ENCODE measurements around the gene PROK1.

PROK1 gene

DNA sequence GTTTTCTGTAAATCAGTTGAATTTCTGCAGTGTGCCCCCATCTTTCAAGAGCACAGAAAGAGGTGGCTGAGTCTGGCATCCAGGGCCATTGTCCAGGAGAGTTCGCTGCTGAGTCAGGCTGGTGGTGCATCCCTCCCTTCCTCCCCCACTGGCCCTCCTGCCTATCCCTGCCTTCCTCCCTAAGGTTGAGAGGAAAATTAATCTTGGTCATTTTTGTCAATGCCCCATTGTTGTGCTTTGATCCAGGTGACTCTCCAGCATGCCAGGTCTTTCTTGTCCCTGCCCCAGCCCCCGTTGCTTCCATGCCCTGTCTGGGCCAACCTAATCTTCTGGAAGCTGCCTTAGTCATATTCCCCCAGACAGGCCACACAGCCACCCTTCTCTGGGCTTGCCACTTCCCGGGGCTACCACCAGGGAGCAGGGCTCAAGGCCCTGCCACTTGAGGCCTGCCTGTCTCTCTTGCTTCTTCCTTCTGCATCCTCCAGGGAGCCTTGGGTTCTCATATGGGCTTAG is 26.6 kb downstream of the PROK1 start:
- no peaks in the 10 kb centered on the region for H3K27me3 ChIP-seq (replicated peaks; ENCODE audit: control insufficient read depth, insufficient read depth, low read length)
- H3K36me3 ChIP-seq (ENCODE audit: control insufficient read depth, insufficient read depth, low read length) = no peaks in the 10 kb centered on the region
- no peak for DNase-seq (ENCODE audit: extremely low read depth, insufficient read length)
- H3K4me3 ChIP-seq (replicated peaks; ENCODE audit: low read depth, low read length) = no peak overlapping the region
- TF ChIP-seq, protein P1, sequence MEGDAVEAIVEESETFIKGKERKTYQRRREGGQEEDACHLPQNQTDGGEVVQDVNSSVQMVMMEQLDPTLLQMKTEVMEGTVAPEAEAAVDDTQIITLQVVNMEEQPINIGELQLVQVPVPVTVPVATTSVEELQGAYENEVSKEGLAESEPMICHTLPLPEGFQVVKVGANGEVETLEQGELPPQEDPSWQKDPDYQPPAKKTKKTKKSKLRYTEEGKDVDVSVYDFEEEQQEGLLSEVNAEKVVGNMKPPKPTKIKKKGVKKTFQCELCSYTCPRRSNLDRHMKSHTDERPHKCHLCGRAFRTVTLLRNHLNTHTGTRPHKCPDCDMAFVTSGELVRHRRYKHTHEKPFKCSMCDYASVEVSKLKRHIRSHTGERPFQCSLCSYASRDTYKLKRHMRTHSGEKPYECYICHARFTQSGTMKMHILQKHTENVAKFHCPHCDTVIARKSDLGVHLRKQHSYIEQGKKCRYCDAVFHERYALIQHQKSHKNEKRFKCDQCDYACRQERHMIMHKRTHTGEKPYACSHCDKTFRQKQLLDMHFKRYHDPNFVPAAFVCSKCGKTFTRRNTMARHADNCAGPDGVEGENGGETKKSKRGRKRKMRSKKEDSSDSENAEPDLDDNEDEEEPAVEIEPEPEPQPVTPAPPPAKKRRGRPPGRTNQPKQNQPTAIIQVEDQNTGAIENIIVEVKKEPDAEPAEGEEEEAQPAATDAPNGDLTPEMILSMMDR (IDR thresholded peaks at IDR 0.05; ENCODE audit: insufficient read depth, low read length, poor library complexity, severe bottlenecking) = peak; percentile 34

DNA sequence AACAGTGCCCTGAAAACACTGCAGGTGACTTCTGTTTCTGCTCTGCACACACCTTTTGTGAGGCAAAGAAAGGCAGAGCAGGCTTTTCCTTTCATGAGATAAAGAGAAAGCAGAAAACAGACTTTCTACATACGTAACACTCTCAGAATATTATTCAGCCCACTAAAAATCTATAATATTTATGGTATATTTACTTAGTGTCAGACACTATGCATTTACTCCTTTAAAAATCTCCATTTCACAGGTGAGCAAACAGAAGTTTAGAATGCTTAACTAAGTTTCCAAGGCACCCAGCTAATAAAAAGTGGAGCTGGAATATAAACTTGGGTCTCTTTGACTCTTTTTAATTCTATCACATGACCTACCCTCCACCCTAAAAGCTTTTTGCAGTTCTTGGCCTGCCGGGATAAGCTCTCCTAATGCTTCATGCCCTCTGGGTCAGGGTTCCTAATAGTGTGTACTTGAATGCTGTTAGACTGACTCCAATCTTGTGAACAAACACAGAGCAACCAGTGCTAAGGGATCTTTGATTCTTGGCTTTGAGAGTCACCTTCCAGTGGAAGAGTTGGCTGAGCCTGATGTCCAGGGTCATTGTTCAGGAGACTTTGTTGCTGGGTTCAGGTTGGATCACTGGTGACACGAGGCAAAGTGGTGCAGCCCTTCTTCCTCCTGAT is 27.2 kb downstream of the PROK1 start:
- TF ChIP-seq, protein P1 (IDR thresholded peaks at IDR 0.05; ENCODE audit: insufficient read depth, low read length, poor library complexity, severe bottlenecking) = no peak
- no peak overlapping the region for H3K4me3 ChIP-seq (replicated peaks; ENCODE audit: low read depth, low read length)

GRCh38 chr1:110478886-110479285 is 27.9 kb downstream of the PROK1 start:
- Histone ChIP-seq H3K36me3 (ENCODE audit: control insufficient read depth, insufficient read depth, low read length) (no peaks in the 10 kb centered on the region), H3K27me3 (replicated peaks; ENCODE audit: control insufficient read depth, insufficient read depth, low read length) (no peaks in the 10 kb centered on the region), H3K4me3 (replicated peaks; ENCODE audit: low read depth, low read length) (no peak overlapping the region)
- TF ChIP-seq, protein P1 (IDR thresholded peaks at IDR 0.05; ENCODE audit: insufficient read depth, low read length, poor library complexity, severe bottlenecking) = no peak
- no peak for DNase-seq (ENCODE audit: extremely low read depth, insufficient read length)

More for the DNA sequence above, 27.2 kb downstream of the PROK1 start:
- no peaks in the 10 kb centered on the region for H3K27me3 ChIP-seq (replicated peaks; ENCODE audit: control insufficient read depth, insufficient read depth, low read length)
- no peak for DNase-seq (ENCODE audit: extremely low read depth, insufficient read length)
- no peaks in the 10 kb centered on the region for H3K36me3 ChIP-seq (ENCODE audit: control insufficient read depth, insufficient read depth, low read length)

DNA sequence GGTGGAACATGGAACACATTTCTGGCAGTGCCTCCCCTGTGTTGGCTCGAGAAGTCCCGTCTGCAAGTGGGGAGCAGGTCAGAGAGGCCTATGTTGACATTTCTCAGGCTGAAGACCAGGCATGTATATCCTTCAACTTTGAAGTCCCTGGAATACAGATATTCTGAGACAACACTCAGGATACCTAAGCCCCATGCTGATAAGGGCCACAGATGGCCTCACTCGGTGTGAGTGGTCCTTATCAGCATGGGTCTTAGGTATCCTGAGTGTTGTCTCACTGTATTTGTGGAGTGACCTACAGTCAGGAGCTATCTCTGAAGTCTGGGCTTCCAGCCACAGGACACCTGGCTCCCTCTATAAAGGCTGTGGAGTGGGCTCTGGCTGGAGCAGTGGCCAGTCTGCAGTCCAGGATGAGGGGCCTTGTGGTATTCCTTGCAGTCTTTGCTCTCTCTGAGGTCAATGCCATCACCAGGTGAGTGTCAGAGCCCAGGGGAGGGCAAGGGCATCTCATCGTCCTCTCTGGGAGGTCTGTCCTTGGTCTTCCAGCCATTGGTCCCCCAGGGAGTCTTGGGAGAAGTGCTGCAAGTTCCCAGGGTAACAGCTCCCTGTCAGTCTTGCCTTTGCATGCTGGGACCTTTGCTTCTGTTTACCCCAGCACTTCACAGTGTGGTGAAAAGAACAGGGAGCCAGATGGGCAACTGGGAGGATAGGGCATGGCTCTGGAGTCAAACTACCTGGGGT is 29.6 kb downstream of the PROK1 start:
- H3K36me3 ChIP-seq (ENCODE audit: control insufficient read depth, insufficient read depth, low read length) = no peaks in the 10 kb centered on the region
- H3K4me3 ChIP-seq (replicated peaks; ENCODE audit: low read depth, low read length) = no peak overlapping the region
- no peak for DNase-seq (ENCODE audit: extremely low read depth, insufficient read length)
- 0 out of 2 replicates have a peak, but pooled peaks cover 1% of the 10 kb centered on the region for H3K27me3 ChIP-seq (replicated peaks; ENCODE audit: control insufficient read depth, insufficient read depth, low read length)
- TF ChIP-seq, protein P1 (IDR thresholded peaks at IDR 0.05; ENCODE audit: insufficient read depth, low read length, poor library complexity, severe bottlenecking) = no peak

DNA sequence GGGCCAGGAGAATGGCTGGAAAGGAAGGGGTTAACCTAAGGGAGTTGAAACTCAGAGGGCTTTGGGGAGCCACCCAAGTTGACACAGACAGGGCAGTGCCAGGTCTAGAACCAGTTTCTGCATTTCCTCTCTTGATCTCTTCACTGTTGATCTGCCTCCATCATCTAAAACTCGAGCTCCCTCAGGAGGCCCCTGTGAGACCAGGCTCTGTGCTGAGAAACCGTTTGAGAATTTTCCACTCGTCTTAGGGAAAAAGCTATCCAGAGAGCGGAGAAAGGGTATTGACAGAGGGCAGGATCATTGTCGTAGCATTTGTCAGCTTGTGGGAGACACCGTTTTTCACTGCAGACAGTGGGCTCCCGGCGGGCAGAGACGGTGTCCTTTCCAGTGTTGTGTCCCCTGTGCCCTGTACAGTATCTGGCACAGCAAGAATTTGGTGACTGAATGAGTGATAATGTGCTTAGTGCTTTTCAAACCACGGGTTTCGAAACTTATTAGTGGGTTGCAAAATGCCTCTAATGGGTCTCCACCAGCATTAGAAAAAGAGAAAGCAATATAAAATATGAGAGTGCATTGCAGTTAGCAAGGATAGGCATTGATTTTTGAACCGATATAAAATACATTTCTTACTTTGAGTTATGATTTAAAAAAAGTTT is 31.1 kb downstream of the PROK1 start:
- Histone ChIP-seq H3K4me3 (replicated peaks; ENCODE audit: low read depth, low read length) (no peak overlapping the region), H3K27me3 (replicated peaks; ENCODE audit: control insufficient read depth, insufficient read depth, low read length) (0 out of 2 replicates have a peak, but pooled peaks cover 1% of the 10 kb centered on the region), H3K36me3 (ENCODE audit: control insufficient read depth, insufficient read depth, low read length) (no peaks in the 10 kb centered on the region)
- DNase-seq (ENCODE audit: extremely low read depth, insufficient read length) = no peak
- TF ChIP-seq, protein P1 (IDR thresholded peaks at IDR 0.05; ENCODE audit: insufficient read depth, low read length, poor library complexity, severe bottlenecking) = no peak
